Trophoblast cell (in vitro differentiated cells and primary cell): Measurements from ENCODE around the gene GIMAP8.

Source experiments
- DNase-seq, 2 donors: peaks; one replicate each; pipeline ENCODE4 v3.0.0-alpha.2; 2016
- H2AFZ ChIP-seq: 2 replicates; pipeline ENCODE4 v1.6.1; 2013; ENCODE audit warnings: low read length, moderate library complexity, mild to moderate bottlenecking; ENCODE audit not compliant: insufficient read depth, poor library complexity
- H2AK5ac ChIP-seq: 2 replicates; pipeline ENCODE4 v1.6.1; 2013; ENCODE audit warnings: mild to moderate bottlenecking, low read length
- H2BK120ac ChIP-seq: 2 replicates; pipeline ENCODE4 v1.6.1; 2013; ENCODE audit warnings: low read length, mild to moderate bottlenecking, moderate library complexity; ENCODE audit not compliant: insufficient read depth, poor library complexity
- H2BK12ac ChIP-seq: 2 replicates; pipeline ENCODE4 v1.6.1; 2013; ENCODE audit warnings: mild to moderate bottlenecking, low read length, moderate library complexity
- H2BK5ac ChIP-seq: 2 replicates; pipeline ENCODE4 v1.6.1; 2013; ENCODE audit warnings: low read length, low read depth, moderate library complexity, mild to moderate bottlenecking; ENCODE audit not compliant: poor library complexity
- H3K14ac ChIP-seq: 2 replicates; pipeline ENCODE4 v1.6.1; 2013; ENCODE audit warnings: mild to moderate bottlenecking, low read length
- H3K18ac ChIP-seq: 2 replicates; pipeline ENCODE4 v1.6.1; 2013; ENCODE audit warnings: mild to moderate bottlenecking, low read length
- H3K23ac ChIP-seq: 2 replicates; pipeline ENCODE4 v1.6.1; 2013; ENCODE audit warnings: low read length
- H3K27ac ChIP-seq: 2 replicates; pipeline ENCODE4 v1.5.1; 2013; ENCODE audit warnings: low read depth, mild to moderate bottlenecking, inconsistent platforms, low read length, moderate library complexity
- H3K27me3 ChIP-seq: 2 replicates; pipeline ENCODE4 v1.6.1; 2013; ENCODE audit warnings: inconsistent platforms, mild to moderate bottlenecking, low read length, moderate library complexity; ENCODE audit not compliant: insufficient read depth
- H3K36me3 ChIP-seq, 2 experiments: 1 replicate in 1 of 2; 2 replicates in 1 of 2; pipeline ENCODE4 v1.6.1; 2013; ENCODE audit warnings: low read length in 2 of 2, mild to moderate bottlenecking in 2 of 2, moderate library complexity in 1 of 2; ENCODE audit not compliant: insufficient read depth in 2 of 2, control insufficient read depth in 1 of 2
- H3K4ac ChIP-seq: 2 replicates; pipeline ENCODE4 v1.6.1; 2013; ENCODE audit warnings: low read depth, mild to moderate bottlenecking, low read length, moderate library complexity
- H3K4me1 ChIP-seq, 2 experiments: 1 replicate in 1 of 2; 2 replicates in 1 of 2; pipeline ENCODE4 v1.6.1; 2013; ENCODE audit warnings: low read length in 2 of 2, mild to moderate bottlenecking in 2 of 2, moderate library complexity in 1 of 2; ENCODE audit not compliant: insufficient read depth in 2 of 2, control insufficient read depth in 1 of 2
- H3K4me2 ChIP-seq: 2 replicates; pipeline ENCODE4 v1.6.1; 2013; ENCODE audit warnings: inconsistent platforms, mild to moderate bottlenecking, low read length, moderate library complexity
- H3K4me3 ChIP-seq: 2 replicates; pipeline ENCODE4 v1.5.1; 2013; ENCODE audit warnings: mild to moderate bottlenecking, low read depth, low read length, inconsistent platforms
- H3K79me1 ChIP-seq: one replicate; pipeline ENCODE4 v1.6.1; 2013; ENCODE audit warnings: low read length
- H3K79me2 ChIP-seq: 2 replicates; pipeline ENCODE4 v1.6.1; 2013; ENCODE audit warnings: low read length, mild to moderate bottlenecking; ENCODE audit not compliant: control insufficient read depth, insufficient read depth, poor library complexity
- H3K9ac ChIP-seq: 2 replicates; pipeline ENCODE4 v1.6.1; 2013; ENCODE audit warnings: mild to moderate bottlenecking, low read length
- H3K9me3 ChIP-seq: 2 replicates; pipeline ENCODE4 v1.6.1; 2013; ENCODE audit warnings: low read depth, mild to moderate bottlenecking, control low read depth, inconsistent platforms, low read length; ENCODE audit not compliant: insufficient read depth
- H4K12ac ChIP-seq: 2 replicates; pipeline ENCODE4 v1.6.1; 2013; ENCODE audit warnings: low read depth, mild to moderate bottlenecking, low read length, moderate library complexity
- H4K8ac ChIP-seq: 2 replicates; pipeline ENCODE4 v1.6.1; 2013; ENCODE audit warnings: low read depth, mild to moderate bottlenecking, low read length, moderate library complexity
- H4K91ac ChIP-seq: one replicate; pipeline ENCODE4 v1.6.1; 2013; ENCODE audit warnings: low read depth, mild to moderate bottlenecking, low read length, moderate library complexity
- WGBS: extraction: QIAGEN DNeasy Blood & Tissue Kit; methylation state at CpG from one replicate; pipeline ENCODE4 v1.1.7; 2013; ENCODE audit warnings: missing lambda C conversion rate; ENCODE audit not compliant: insufficient read length, insufficient coverage; ENCODE audit errors: extremely low coverage; 5-methylcytosine and 5-hydroxymethylcytosine counted together

GIMAP8 gene

GRCh38 chr7:150428671-150429451, 21.6 kb upstream of the GIMAP8 start:
- Histone ChIP-seq H2BK12ac (no peak overlapping the region), H4K8ac (no peak overlapping the region), H3K18ac (no peak overlapping the region), H2AFZ (no peak overlapping the region), H3K79me1 (no peaks in the 10 kb centered on the region), H3K27me3 (no peaks in the 10 kb centered on the region), H4K91ac (no peak overlapping the region), H2BK5ac (no peak overlapping the region), H3K23ac (no peak overlapping the region), H3K79me2 (no peaks in the 10 kb centered on the region), H2BK120ac (no peak overlapping the region), H3K27ac (no peak overlapping the region), H3K9me3 (peaks cover 4% of the 10 kb centered on the region), H3K4me3 (no peak overlapping the region), H3K4ac (no peak overlapping the region), H3K9ac (no peak overlapping the region), H2AK5ac (no peak overlapping the region), H3K36me3 (no peaks in the 10 kb centered on the region), H4K12ac (no peak overlapping the region), H3K14ac (no peak overlapping the region), H3K4me2 (no peak overlapping the region), H3K4me1 (peaks cover 0 to 3% of the 10 kb centered on the region in 2 experiments)
- no peak for DNase-seq
- WGBS, result no CpG with 5 or more reads among the region's 11 CpGs

GRCh38 chr7:150429699-150430098, 20.7 kb upstream of the GIMAP8 start:
- no CpG with 5 or more reads among the region's 8 CpGs for WGBS
- no peak for DNase-seq
- Histone ChIP-seq H3K36me3 (no peaks in the 10 kb centered on the region), H3K14ac (no peak overlapping the region), H4K8ac (no peak overlapping the region), H4K12ac (no peak overlapping the region), H3K79me2 (no peaks in the 10 kb centered on the region), H3K27me3 (no peaks in the 10 kb centered on the region), H2AFZ (no peak overlapping the region), H3K27ac (no peak overlapping the region), H3K4me1 (peaks cover 0 to 3% of the 10 kb centered on the region in 2 experiments), H3K18ac (no peak overlapping the region), H3K4me2 (no peak overlapping the region), H2BK5ac (no peak overlapping the region), H3K9me3 (peaks cover 4% of the 10 kb centered on the region), H3K4ac (no peak overlapping the region), H2BK120ac (no peak overlapping the region), H2BK12ac (no peak overlapping the region), H4K91ac (no peak overlapping the region), H3K79me1 (no peaks in the 10 kb centered on the region), H3K9ac (no peak overlapping the region), H3K23ac (no peak overlapping the region), H3K4me3 (no peak overlapping the region), H2AK5ac (no peak overlapping the region)

DNA sequence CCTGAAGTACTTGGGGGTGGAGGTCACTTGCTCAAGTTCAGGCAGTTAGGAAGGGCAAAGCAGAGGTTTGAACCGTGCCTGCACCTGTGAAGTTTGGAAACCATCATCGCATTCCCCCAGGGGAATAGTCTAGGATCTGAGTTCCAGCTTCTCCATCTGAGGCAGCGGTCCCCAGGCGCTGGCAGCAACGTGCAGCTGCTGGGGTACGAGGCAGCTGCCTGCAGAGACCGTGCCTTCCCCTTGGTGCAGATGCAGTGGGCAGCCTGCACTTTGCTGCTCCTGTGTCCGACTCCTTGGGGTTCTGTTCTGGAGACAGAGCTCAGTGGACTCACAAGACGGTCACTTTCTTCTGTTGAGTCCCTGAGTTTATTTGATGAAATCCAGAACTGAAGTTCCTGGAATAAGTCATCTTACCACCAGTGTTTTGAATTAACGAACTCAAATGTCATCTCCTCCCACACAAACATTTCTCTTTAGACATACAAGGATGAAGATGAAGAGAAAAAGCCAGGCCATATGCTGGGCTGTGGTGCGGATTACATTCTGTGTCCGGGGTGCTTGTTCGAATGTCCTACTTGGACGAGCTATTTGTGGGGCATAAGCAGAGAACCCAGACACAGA, 19.9 kb upstream of the GIMAP8 start:
- Histone ChIP-seq H2BK12ac (no peak overlapping the region), H3K14ac (no peak overlapping the region), H3K18ac (no peak overlapping the region), H3K4me1 (peaks cover 0 to 3% of the 10 kb centered on the region in 2 experiments), H3K36me3 (no peaks in the 10 kb centered on the region), H3K4me2 (no peak overlapping the region), H3K9ac (no peak overlapping the region), H3K4ac (no peak overlapping the region), H4K91ac (no peak overlapping the region), H3K79me2 (no peaks in the 10 kb centered on the region), H3K27ac (no peak overlapping the region), H2AK5ac (no peak overlapping the region), H2BK120ac (no peak overlapping the region), H4K8ac (no peak overlapping the region), H3K4me3 (no peak overlapping the region), H3K9me3 (peaks cover 4% of the 10 kb centered on the region), H3K79me1 (no peaks in the 10 kb centered on the region), H3K27me3 (no peaks in the 10 kb centered on the region), H4K12ac (no peak overlapping the region), H3K23ac (no peak overlapping the region), H2BK5ac (no peak overlapping the region), H2AFZ (no peak overlapping the region)
- no CpG with 5 or more reads among the region's 14 CpGs for WGBS
- DNase-seq, result no peak

DNA sequence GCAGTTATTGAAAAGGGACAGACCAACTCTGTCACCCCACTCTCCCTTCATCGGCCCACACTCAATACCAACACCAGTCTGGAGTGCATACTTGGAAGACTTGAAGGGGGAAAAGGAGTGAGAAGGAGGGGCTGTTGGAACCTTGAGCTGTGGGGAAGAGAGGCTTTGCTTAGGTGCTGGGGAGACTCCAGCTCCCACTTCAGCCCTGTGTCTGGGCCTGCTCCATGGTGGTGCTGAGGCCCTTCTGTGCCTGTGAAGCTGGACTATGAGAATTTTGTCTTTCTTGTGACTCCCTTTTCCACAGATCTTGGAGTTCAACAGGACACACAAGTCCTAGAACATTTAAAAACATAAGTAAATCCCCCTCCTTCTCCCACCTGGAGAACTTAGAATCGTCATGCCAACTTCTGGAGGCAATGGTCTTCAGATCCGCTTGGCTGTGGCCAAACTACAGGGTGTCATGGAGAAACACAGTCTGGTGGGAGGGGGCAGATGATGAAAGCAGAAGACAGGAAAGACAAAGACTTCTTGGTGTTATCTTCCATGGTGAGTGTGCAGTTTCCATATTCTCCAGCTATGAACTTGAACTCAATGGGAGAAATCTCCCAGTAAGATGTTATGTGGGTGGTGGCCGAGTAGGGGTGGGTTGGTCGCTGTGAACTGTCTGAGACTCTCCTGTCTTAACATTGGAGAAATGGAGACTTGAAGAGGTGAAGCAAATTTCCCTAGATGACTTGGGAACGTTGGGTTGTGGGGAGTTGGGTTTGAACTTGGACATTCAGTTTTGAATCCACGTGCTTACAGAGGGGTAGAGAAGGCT, 18.4 kb upstream of the GIMAP8 start:
- no peak overlapping the region for H2BK5ac ChIP-seq
- H4K91ac ChIP-seq, result no peak overlapping the region
- H3K4ac ChIP-seq, result no peak overlapping the region
- H3K27ac ChIP-seq, result no peak overlapping the region
- H2AFZ ChIP-seq, result no peak overlapping the region
- no peak overlapping the region for H2AK5ac ChIP-seq
- H3K9ac ChIP-seq, result no peak overlapping the region
- H3K4me2 ChIP-seq, result no peak overlapping the region
- H2BK12ac ChIP-seq, result no peak overlapping the region
- no peaks in the 10 kb centered on the region for H3K79me1 ChIP-seq
- H3K79me2 ChIP-seq, result no peaks in the 10 kb centered on the region
- peaks cover 4% of the 10 kb centered on the region for H3K9me3 ChIP-seq
- H4K12ac ChIP-seq, result no peak overlapping the region
- H3K14ac ChIP-seq, result no peak overlapping the region
- H3K27me3 ChIP-seq, result no peaks in the 10 kb centered on the region
- H3K4me1 ChIP-seq, result peaks cover 0 to 3% of the 10 kb centered on the region in 2 experiments
- no peak for DNase-seq
- H3K18ac ChIP-seq, result no peak overlapping the region
- no peak overlapping the region for H2BK120ac ChIP-seq
- H3K36me3 ChIP-seq, result no peaks in the 10 kb centered on the region
- WGBS, result no CpG with 5 or more reads among the region's 7 CpGs
- H3K4me3 ChIP-seq, result no peak overlapping the region
- H3K23ac ChIP-seq, result no peak overlapping the region
- no peak overlapping the region for H4K8ac ChIP-seq
